Esophagus squamous epithelium (tissue), 5 donors: ENCODE measurements around the gene NGF. TPM values are rescaled to one million over a fixed set of nuclear protein-coding genes. Genes with fewer than 3 reads are reported as not detected.

ENCODE experiments used
- DNase-seq: peaks from one replicate; lab custom pipeline; 2025; lab: John Stamatoyannopoulos, UW
- H3K27ac ChIP-seq, 4 donors: fragments of 200-600 bp; sonication (generic); one replicate each; pipeline ENCODE4 v1.5.1; 2016 to 2019; ENCODE audit warnings: mild to moderate bottlenecking in 1 of 4
- H3K27me3 ChIP-seq, 4 donors: fragments of 200-600 bp; sonication (generic); 1 replicate in 3 of 4; 2 replicates in 1 of 4; pipeline versions ENCODE4 v1.5.1 to v1.6.0; 2017 to 2021; ENCODE audit warnings: antibody characterized with exemption in 1 of 4
- H3K36me3 ChIP-seq, 3 donors: fragments of 200-600 bp; sonication (generic); one replicate each; pipeline ENCODE4 v1.5.1; 2016 to 2019
- H3K4me1 ChIP-seq, 3 donors: fragments of 200-600 bp; sonication (generic); one replicate each; pipeline ENCODE4 v1.5.1; 2017 to 2019
- H3K4me3 ChIP-seq, 4 donors: fragments of 200-600 bp; sonication (generic); 1 replicate in 3 of 4; 2 replicates in 1 of 4; pipeline ENCODE4 v1.5.1; 2016 to 2019; ENCODE audit warnings: mild to moderate bottlenecking in 2 of 4, moderate library complexity in 1 of 4
- H3K9me3 ChIP-seq, 3 donors: fragments of 200-600 bp; sonication (generic); one replicate each; pipeline ENCODE4 v1.5.1; 2016 to 2019
- CTCF ChIP-seq, 6 experiments: fragments of 450-650 bp in 4 of 6; fragments of 200-600 bp in 2 of 6; sonication (generic) in 2 of 6; IDR thresholded peaks; one replicate each; pipeline ENCODE4 v1.5.1; 2016 to 2019; ENCODE audit warnings: antibody characterized with exemption in 6 of 6, mild to moderate bottlenecking in 4 of 6, moderate library complexity in 4 of 6
- POLR2A ChIP-seq, 4 donors: fragments of 450-650 bp; IDR thresholded peaks; one replicate each; pipeline ENCODE4 v1.6.1; 2017; ENCODE audit warnings: antibody characterized with exemption in 4 of 4, mild to moderate bottlenecking in 4 of 4, moderate library complexity in 3 of 4
- WGBS, 2 donors: methylation state at CpG; one replicate each; pipeline ENCODE4 v1.1.5; 2018; 5-methylcytosine and 5-hydroxymethylcytosine counted together
- intact Hi-C: fragments of 100-400 bp; cut with DNase I; formaldehyde crosslinking; loops from one replicate; pipeline ENCODE4 v1.15.0; 2022
- total RNA-seq, 4 donors: library from RNA; depleted of rRNA; stranded (reverse); fragments of >200 nt; gene quantifications; one replicate each; pipeline ENCODE4 v1.1.0, GENCODE V29; 2016
- donor health status: DM: yes; HTN: yes; CAD: no.

Gene NGF
- total RNA-seq, 4 donors from 2014 or later: 1.9 TPM; not detected in 3

GRCh38 chr1:115245227-115245626, 92.8 kb downstream of the NGF start:
- H3K36me3 ChIP-seq: no peaks in the 10 kb centered on the region
- peaks cover 0 to 6% (median 0%) of the 10 kb centered on the region in 3 donors for H3K9me3 ChIP-seq
- DNase-seq: no peak
- H3K4me1 ChIP-seq: peaks cover 0 to 3% (median 0%) of the 10 kb centered on the region in 3 donors
- H3K4me3 ChIP-seq: no peak overlapping the region
- 82 to 96% methylated on average over 1 of the region's 1 CpG for WGBS, 2 donors
- TF ChIP-seq POLR2A (IDR thresholded peaks at IDR 0.05) (no peak), CTCF (IDR thresholded peaks at IDR 0.05) (no peak)
- no peak overlapping the region for H3K27ac ChIP-seq
- H3K27me3 ChIP-seq: no peaks in the 10 kb centered on the region
- intact Hi-C loops: no loop called here

- no peak overlapping the region for H3K4me3 ChIP-seq
- H3K4me1 ChIP-seq: peaks cover 0 to 13% (median 0%) of the 10 kb centered on the region in 3 donors
- H3K27ac ChIP-seq: no peak overlapping the region
- no peaks in the 10 kb centered on the region for H3K27me3 ChIP-seq
- H3K36me3 ChIP-seq: no peaks in the 10 kb centered on the region
- intact Hi-C loops: no loop called here
- DNase-seq: no peak
- H3K9me3 ChIP-seq: no peaks in the 10 kb centered on the region
- no peak for TF ChIP-seq CTCF (IDR thresholded peaks at IDR 0.05)
- no peak for TF ChIP-seq POLR2A (IDR thresholded peaks at IDR 0.05)
- WGBS, 2 donors: 95 to 100% methylated on average over 1 of the region's 1 CpG
Measured at GRCh38 chr1:115242543-115242942, 95.5 kb downstream of the NGF start.

GRCh38 chr1:115241309-115241708, 96.7 kb downstream of the NGF start:
- H3K4me1 ChIP-seq: peaks cover 0 to 13% (median 0%) of the 10 kb centered on the region in 3 donors
- H3K4me3 ChIP-seq: no peak overlapping the region
- intact Hi-C loops: no loop called here
- no peak for DNase-seq
- WGBS, 2 donors: 29 to 73% methylated on average over 1 of the region's 1 CpG
- TF ChIP-seq CTCF (IDR thresholded peaks at IDR 0.05) (no peak), POLR2A (IDR thresholded peaks at IDR 0.05) (no peak)
- H3K9me3 ChIP-seq: no peaks in the 10 kb centered on the region
- no peaks in the 10 kb centered on the region for H3K27me3 ChIP-seq
- H3K27ac ChIP-seq: no peak overlapping the region
- no peaks in the 10 kb centered on the region for H3K36me3 ChIP-seq

GRCh38 chr1:115240297-115240696, 97.8 kb downstream of the NGF start:
- whole genome bisulfite sequencing, 2 donors: 59 to 69% methylated on average over 3 of the region's 3 CpGs
- Histone ChIP-seq H3K9me3 (no peaks in the 10 kb centered on the region), H3K27ac (no peak overlapping the region), H3K4me3 (no peak overlapping the region), H3K27me3 (no peaks in the 10 kb centered on the region), H3K4me1 (peaks cover 0 to 13% (median 0%) of the 10 kb centered on the region in 3 donors), H3K36me3 (no peaks in the 10 kb centered on the region)
- intact Hi-C loops: no loop called here
- DNase-seq: no peak
- no peak for TF ChIP-seq POLR2A (IDR thresholded peaks at IDR 0.05)
- no peak for TF ChIP-seq CTCF (IDR thresholded peaks at IDR 0.05)

GRCh38 chr1:115239426-115239825, 98.6 kb downstream of the NGF start:
- TF ChIP-seq POLR2A (IDR thresholded peaks at IDR 0.05) (no peak), CTCF (IDR thresholded peaks at IDR 0.05) (no peak)
- DNase-seq: no peak
- intact Hi-C loops: no loop called here
- peaks cover 0 to 13% (median 0%) of the 10 kb centered on the region in 3 donors for H3K4me1 ChIP-seq
- H3K4me3 ChIP-seq: no peak overlapping the region
- no peak overlapping the region for H3K27ac ChIP-seq
- no peaks in the 10 kb centered on the region for H3K36me3 ChIP-seq
- 40 to 44% methylated on average over 1 of the region's 1 CpG for whole genome bisulfite sequencing, 2 donors
- no peaks in the 10 kb centered on the region for H3K9me3 ChIP-seq
- no peaks in the 10 kb centered on the region for H3K27me3 ChIP-seq
